ENCODE results near the gene RFX4. TPM values are rescaled to one million over a fixed set of nuclear protein-coding genes. Genes with fewer than 3 reads are reported as not detected.

Gene RFX4
- total and polyA plus RNA-seq, 2 of the 8 experiments (the other 6 are each of a cell fraction or from before 2014, with no cell fraction given): 0.06 TPM; not detected in 1

DNA sequence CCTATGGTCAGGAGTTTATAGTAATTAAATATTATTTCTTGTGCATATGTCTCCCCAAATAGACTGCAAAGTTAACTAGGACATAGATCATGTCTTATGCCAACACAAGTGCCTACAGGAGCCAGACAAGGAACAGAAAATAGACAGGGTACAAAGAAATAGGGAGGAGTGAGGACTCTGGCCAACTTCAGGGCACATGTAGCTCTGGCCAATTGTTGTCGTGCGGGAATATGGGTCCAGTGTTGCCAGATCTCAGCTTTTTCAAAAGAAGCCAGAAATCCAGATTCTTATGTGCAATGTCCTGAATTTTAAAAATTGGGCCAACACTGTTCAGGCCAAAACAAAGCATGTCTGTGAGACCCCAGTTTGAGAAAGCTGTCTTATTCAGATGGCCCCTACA is 68.7 kb downstream of the RFX4 start:
- no peak overlapping the region for H2BK5ac ChIP-seq (ENCODE audit: low read depth, low read length)
- H3K4me1 ChIP-seq (replicated peaks in 1 of 4; ENCODE audit: control insufficient read depth in 3 of 4, insufficient read depth in 4 of 4, low read length in 3 of 4): no peaks in the 10 kb centered on the region
- no peaks in the 10 kb centered on the region for H3K79me1 ChIP-seq (ENCODE audit: low read depth, low read length)
- H4K20me1 ChIP-seq (replicated peaks in 1 of 2; ENCODE audit: control insufficient read depth in 1 of 2, insufficient read depth in 2 of 2, low read length in 2 of 2): no peaks in the 10 kb centered on the region
- no peak for DNase-seq (ENCODE audit: low read depth in 1 of 2, low spot score in 2 of 2)
- no peak for FAIRE-seq
- H3K27me3 ChIP-seq (replicated peaks in 1 of 4; ENCODE audit: control insufficient read depth in 3 of 4, extremely low read depth in 1 of 4, insufficient read depth in 3 of 4, low read length in 3 of 4): no peaks in the 10 kb centered on the region
- H3K36me3 ChIP-seq (ENCODE audit: control insufficient read depth in 2 of 4, insufficient read depth in 4 of 4, low read length in 3 of 4): no peaks in the 10 kb centered on the region
- ChIA-PET CTCF (ENCODE audit: partially characterized antibody) (no interaction called here), POLR2A (ENCODE audit: partially characterized antibody) (no interaction called here)
- no peak overlapping the region for H3K27ac ChIP-seq (ENCODE audit: low read depth, low read length)
- H4K91ac ChIP-seq (replicated peaks; ENCODE audit: insufficient read length, low read length): no peak overlapping the region
- no peak overlapping the region for H2BK120ac ChIP-seq (replicated peaks; ENCODE audit: low read depth, low read length)
- H3K9me3 ChIP-seq (ENCODE audit: insufficient read depth in 2 of 2, low read depth in 1 of 2, low read length in 1 of 2): no peaks in the 10 kb centered on the region
- H3K14ac ChIP-seq (ENCODE audit: insufficient read length): no peak overlapping the region
- H2AK5ac ChIP-seq (ENCODE audit: low read depth, low read length): no peak overlapping the region
- H4K8ac ChIP-seq (ENCODE audit: extremely low read depth, insufficient read depth, low read length): no peak overlapping the region
- H3K23me2 ChIP-seq (ENCODE audit: low read depth, low read length): no peaks in the 10 kb centered on the region
- no peak overlapping the region for H3K56ac ChIP-seq (replicated peaks; ENCODE audit: insufficient read length, low read depth, low read length)
- no peak overlapping the region for H2BK20ac ChIP-seq (ENCODE audit: low read length)
- no peak overlapping the region for H2BK12ac ChIP-seq (ENCODE audit: low read depth, low read length)
- no peak overlapping the region for H3K4ac ChIP-seq (replicated peaks; ENCODE audit: insufficient read length, low read depth, low read length)
- H3K4me3 ChIP-seq (ENCODE audit: extremely low read depth in 1 of 4, insufficient read depth in 2 of 4, low read depth in 3 of 4, low read length in 4 of 4): no peak overlapping the region
- H3K4me2 ChIP-seq (ENCODE audit: insufficient read depth in 1 of 2, low read depth in 2 of 2, low read length in 2 of 2): no peak overlapping the region
- H3K79me2 ChIP-seq (ENCODE audit: control insufficient read depth in 1 of 2, insufficient read depth in 2 of 2, low read length in 2 of 2): no peaks in the 10 kb centered on the region
- H3K9ac ChIP-seq (replicated peaks in 1 of 4; ENCODE audit: extremely low read depth in 1 of 4, low read depth in 3 of 4, low read length in 3 of 4): no peak overlapping the region
- H2AFZ ChIP-seq (ENCODE audit: low read length): no peak overlapping the region
- whole genome bisulfite sequencing, 2 experiments (ENCODE audit: extremely low coverage in 1 of 2, insufficient coverage in 1 of 2, insufficient read length in 1 of 2, insufficient replicate concordance in 2 of 2, low coverage in 1 of 2, low lambda C conversion rate in 2 of 2, missing lambda C conversion rate in 1 of 2): 97% methylated on average over 2 of the region's 2 CpGs; no CpG with 5 or more reads in 1 of the 2 experiments
- no peak overlapping the region for H3K23ac ChIP-seq (ENCODE audit: insufficient read length)
- no peak overlapping the region for H3K18ac ChIP-seq (ENCODE audit: extremely low read depth, low read length)
- no peak overlapping the region for H4K5ac ChIP-seq (ENCODE audit: insufficient read length, low read depth, low read length)
- no peak overlapping the region for H2BK15ac ChIP-seq (ENCODE audit: low read length)
- TF ChIP-seq GABPA (IDR thresholded peaks at IDR 0.05; ENCODE audit: borderline replicate concordance, insufficient read depth, low read length) (no peak), FOSL1 (IDR thresholded peaks at IDR 0.05; ENCODE audit: insufficient read depth, low read depth, low read length) (no peak), TBP (IDR thresholded peaks at IDR 0.05; ENCODE audit: low read depth, low read length) (no peak), BCL11A (IDR thresholded peaks at IDR 0.05; ENCODE audit: low read depth in 2 of 2, low read length in 2 of 2) (no peak), KDM1A (IDR thresholded peaks at IDR 0.05; ENCODE audit: borderline replicate concordance, low read length) (no peak), CTBP2 (IDR thresholded peaks at IDR 0.05; ENCODE audit: borderline replicate concordance, insufficient read depth, insufficient read length, low read length) (no peak), POU5F1 (IDR thresholded peaks at IDR 0.05; ENCODE audit: low read depth, low read length) (no peak), SRF (IDR thresholded peaks at IDR 0.05; ENCODE audit: low read depth, low read length) (no peak), RAD21 (IDR thresholded peaks at IDR 0.05 in 1 of 2, conservative IDR thresholded peaks at IDR 0.05 in 1 of 2; ENCODE audit: low read depth in 2 of 2, low read length in 2 of 2) (no peak), BRCA1 (IDR thresholded peaks at IDR 0.05; ENCODE audit: low read depth, low read length) (no peak)
- TF ChIP-seq, protein P1, sequence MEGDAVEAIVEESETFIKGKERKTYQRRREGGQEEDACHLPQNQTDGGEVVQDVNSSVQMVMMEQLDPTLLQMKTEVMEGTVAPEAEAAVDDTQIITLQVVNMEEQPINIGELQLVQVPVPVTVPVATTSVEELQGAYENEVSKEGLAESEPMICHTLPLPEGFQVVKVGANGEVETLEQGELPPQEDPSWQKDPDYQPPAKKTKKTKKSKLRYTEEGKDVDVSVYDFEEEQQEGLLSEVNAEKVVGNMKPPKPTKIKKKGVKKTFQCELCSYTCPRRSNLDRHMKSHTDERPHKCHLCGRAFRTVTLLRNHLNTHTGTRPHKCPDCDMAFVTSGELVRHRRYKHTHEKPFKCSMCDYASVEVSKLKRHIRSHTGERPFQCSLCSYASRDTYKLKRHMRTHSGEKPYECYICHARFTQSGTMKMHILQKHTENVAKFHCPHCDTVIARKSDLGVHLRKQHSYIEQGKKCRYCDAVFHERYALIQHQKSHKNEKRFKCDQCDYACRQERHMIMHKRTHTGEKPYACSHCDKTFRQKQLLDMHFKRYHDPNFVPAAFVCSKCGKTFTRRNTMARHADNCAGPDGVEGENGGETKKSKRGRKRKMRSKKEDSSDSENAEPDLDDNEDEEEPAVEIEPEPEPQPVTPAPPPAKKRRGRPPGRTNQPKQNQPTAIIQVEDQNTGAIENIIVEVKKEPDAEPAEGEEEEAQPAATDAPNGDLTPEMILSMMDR (IDR thresholded peaks at IDR 0.05; ENCODE audit: control extremely low read depth in 1 of 3, insufficient read depth in 1 of 3, low read depth in 1 of 3, low read length in 3 of 3): no peak
